H1 (cell line): ENCODE results near the gene ZCCHC17. TPM values are rescaled to one million over a fixed set of nuclear protein-coding genes. Genes with fewer than 3 reads are reported as not detected.

ENCODE experiments used
- CTCF ChIA-PET: fragments of 300-600 bp; sonication (Branson Sonifier 250); formaldehyde crosslinking; loops from one replicate; lab custom pipeline; 2021; ENCODE audit not compliant: partially characterized antibody; lab: Charles Lee
- POLR2A ChIA-PET: fragments of 300-600 bp; sonication (Branson Sonifier 250); formaldehyde crosslinking; loops from one replicate; lab custom pipeline; 2021; ENCODE audit warnings: inconsistent platforms; ENCODE audit not compliant: partially characterized antibody; lab: Charles Lee
- DNase-seq, 2 experiments: peaks; one replicate each; pipeline versions ENCODE4 v3.0.0 to v3.0.0-alpha.2; 2010 to 2022; ENCODE audit warnings: low spot score in 2 of 2, low read depth in 1 of 2, mixed read lengths in 1 of 2
- FAIRE-seq: peaks from 2 replicates; lab custom pipeline; 2011; peaks lifted over from hg19 to GRCh38; lab: Jason Lieb, UNC
- H2AFZ ChIP-seq: 2 replicates; pipeline ENCODE4 v1.8.1; 2012; ENCODE audit warnings: low read length, inconsistent platforms
- H2AK5ac ChIP-seq: 2 replicates; pipeline ENCODE4 v1.6.1; 2013; ENCODE audit warnings: low read depth, low read length
- H2BK120ac ChIP-seq: replicated peaks from 2 replicates; pipeline ENCODE3; 2013; ENCODE audit warnings: low read depth, low read length, inconsistent platforms
- H2BK12ac ChIP-seq: 2 replicates; pipeline ENCODE4 v1.6.1; 2013; ENCODE audit warnings: low read depth, low read length
- H2BK15ac ChIP-seq: 2 replicates; pipeline ENCODE4 v1.6.1; 2013; ENCODE audit warnings: low read length
- H2BK20ac ChIP-seq: 2 replicates; pipeline ENCODE4 v1.6.1; 2013; ENCODE audit warnings: low read length
- H2BK5ac ChIP-seq: 2 replicates; pipeline ENCODE4 v1.6.1; 2013; ENCODE audit warnings: low read depth, low read length
- H3K14ac ChIP-seq: 2 replicates; pipeline ENCODE4 v1.6.1; 2013; ENCODE audit warnings: inconsistent platforms; ENCODE audit not compliant: insufficient read length
- H3K18ac ChIP-seq: 2 replicates; pipeline ENCODE4 v1.6.1; 2013; ENCODE audit warnings: low read length; ENCODE audit errors: extremely low read depth
- H3K23ac ChIP-seq: 2 replicates; pipeline ENCODE4 v1.6.1; 2013; ENCODE audit warnings: inconsistent platforms; ENCODE audit not compliant: insufficient read length
- H3K23me2 ChIP-seq: 2 replicates; pipeline ENCODE4 v1.6.1; 2013; ENCODE audit warnings: low read depth, low read length
- H3K27ac ChIP-seq: 2 replicates; pipeline ENCODE4 v1.6.1; 2011; ENCODE audit warnings: low read depth, low read length, inconsistent platforms
- H3K27me3 ChIP-seq, 4 experiments: replicated peaks in 1 of 4; 1 replicate in 1 of 4; 2 replicates in 3 of 4; pipeline versions ENCODE4 v1.6.1 to v1.8.1; 2011 to 2013; ENCODE audit warnings: low read length in 3 of 4, mild to moderate bottlenecking in 3 of 4, inconsistent platforms in 2 of 4, mixed read lengths in 2 of 4, moderate library complexity in 1 of 4; ENCODE audit not compliant: control insufficient read depth in 3 of 4, insufficient read depth in 3 of 4; ENCODE audit errors: extremely low read depth in 1 of 4
- H3K36me3 ChIP-seq, 4 experiments: 2 replicates each; pipeline versions ENCODE4 v1.6.1 to v1.8.1; 2011 to 2013; ENCODE audit warnings: mild to moderate bottlenecking in 4 of 4, low read length in 3 of 4, moderate library complexity in 2 of 4, control low read depth in 1 of 4, inconsistent platforms in 1 of 4; ENCODE audit not compliant: insufficient read depth in 4 of 4, control insufficient read depth in 2 of 4
- H3K4ac ChIP-seq: replicated peaks from 2 replicates; pipeline ENCODE3; 2013; ENCODE audit warnings: low read length, low read depth, mixed read lengths, inconsistent platforms; ENCODE audit not compliant: insufficient read length
- H3K4me1 ChIP-seq, 4 experiments: replicated peaks in 1 of 4; 1 replicate in 1 of 4; 2 replicates in 3 of 4; pipeline versions ENCODE4 v1.6.1 to v1.8.1; 2011 to 2013; ENCODE audit warnings: low read length in 3 of 4, inconsistent platforms in 2 of 4, mixed read lengths in 1 of 4; ENCODE audit not compliant: insufficient read depth in 4 of 4, control insufficient read depth in 3 of 4
- H3K4me2 ChIP-seq, 2 experiments: 2 replicates each; pipeline versions ENCODE4 v1.6.1 to v1.8.1; 2011 to 2013; ENCODE audit warnings: low read depth in 2 of 2, low read length in 2 of 2, control low read depth in 1 of 2, inconsistent platforms in 1 of 2, mild to moderate bottlenecking in 1 of 2; ENCODE audit not compliant: insufficient read depth in 1 of 2
- H3K4me3 ChIP-seq, 4 experiments: fragments of 200-600, 300-600 bp in 1 of 4; sonication (generic), shearing (Covaris generic), sonication (Bioruptor Twin) in 1 of 4; 2 replicates each; pipeline versions ENCODE4 v1.5.1 to v1.8.1; 2011 to 2016; ENCODE audit warnings: low read length in 4 of 4, low read depth in 3 of 4, control low read depth in 2 of 4, inconsistent platforms in 2 of 4, mild to moderate bottlenecking in 2 of 4, mixed read lengths in 1 of 4, moderate library complexity in 1 of 4; ENCODE audit not compliant: insufficient read depth in 2 of 4; ENCODE audit errors: extremely low read depth in 1 of 4
- H3K56ac ChIP-seq: replicated peaks from 2 replicates; pipeline ENCODE3; 2013; ENCODE audit warnings: low read depth, mild to moderate bottlenecking, mixed read lengths, low read length, inconsistent platforms; ENCODE audit not compliant: insufficient read length
- H3K79me1 ChIP-seq: 2 replicates; pipeline ENCODE4 v1.6.1; 2013; ENCODE audit warnings: low read depth, low read length, control low read depth
- H3K79me2 ChIP-seq, 2 experiments: 2 replicates each; pipeline versions ENCODE4 v1.6.1 to v1.8.1; 2012 to 2013; ENCODE audit warnings: low read length in 2 of 2, mild to moderate bottlenecking in 2 of 2, inconsistent platforms in 1 of 2; ENCODE audit not compliant: insufficient read depth in 2 of 2, control insufficient read depth in 1 of 2
- H3K9ac ChIP-seq, 4 experiments: replicated peaks in 1 of 4; 1 replicate in 1 of 4; 2 replicates in 3 of 4; pipeline versions ENCODE4 v1.6.1 to v1.8.1; 2011 to 2013; ENCODE audit warnings: low read depth in 3 of 4, low read length in 3 of 4, control low read depth in 2 of 4, mild to moderate bottlenecking in 2 of 4, moderate library complexity in 2 of 4, inconsistent platforms in 1 of 4; ENCODE audit errors: extremely low read depth in 1 of 4
- H3K9me3 ChIP-seq, 2 experiments: 2 replicates each; pipeline versions ENCODE4 v1.6.1 to v1.8.1; 2012 to 2013; ENCODE audit warnings: mild to moderate bottlenecking in 2 of 2, moderate library complexity in 2 of 2, control low read depth in 1 of 2, inconsistent platforms in 1 of 2, low read depth in 1 of 2, low read length in 1 of 2, mixed read lengths in 1 of 2; ENCODE audit not compliant: insufficient read depth in 2 of 2
- H4K20me1 ChIP-seq, 2 experiments: replicated peaks in 1 of 2; 2 replicates each; pipeline versions ENCODE3 to v1.8.1; 2011 to 2013; ENCODE audit warnings: inconsistent platforms in 2 of 2, low read length in 2 of 2, mild to moderate bottlenecking in 1 of 2; ENCODE audit not compliant: insufficient read depth in 2 of 2, control insufficient read depth in 1 of 2
- H4K5ac ChIP-seq: 2 replicates; pipeline ENCODE4 v1.6.1; 2013; ENCODE audit warnings: low read length, low read depth, mixed read lengths, inconsistent platforms; ENCODE audit not compliant: insufficient read length
- H4K8ac ChIP-seq: 2 replicates; pipeline ENCODE4 v1.8.0; 2013; ENCODE audit warnings: mild to moderate bottlenecking, moderate library complexity, low read length, inconsistent platforms; ENCODE audit not compliant: insufficient read depth; ENCODE audit errors: extremely low read depth
- H4K91ac ChIP-seq: replicated peaks from 2 replicates; pipeline ENCODE3; 2013; ENCODE audit warnings: low read length, mixed read lengths, inconsistent platforms; ENCODE audit not compliant: insufficient read length
- ATF3 ChIP-seq: IDR thresholded peaks from 2 replicates; pipeline ENCODE4 v1.6.1; 2011; ENCODE audit warnings: low read depth, mild to moderate bottlenecking, low read length; ENCODE audit not compliant: insufficient read depth
- EP300 ChIP-seq, 2 experiments: IDR thresholded peaks; 1 replicate in 1 of 2; 2 replicates in 1 of 2; pipeline ENCODE4 v1.6.1; 2011 to 2012; ENCODE audit warnings: low read depth in 2 of 2, low read length in 2 of 2, mild to moderate bottlenecking in 2 of 2, borderline replicate concordance in 1 of 2, inconsistent platforms in 1 of 2, moderate library complexity in 1 of 2
- GTF2F1 ChIP-seq: IDR thresholded peaks from 2 replicates; pipeline ENCODE4 v1.6.1; 2012; ENCODE audit warnings: low read depth, low read length, improper control_type of control experiment, borderline replicate concordance
- HDAC2 ChIP-seq, 2 experiments: fragments of 300-600 bp in 1 of 2; sonication (generic) in 1 of 2; IDR thresholded peaks; 2 replicates each; pipeline ENCODE4 v1.6.1; 2011 to 2012; ENCODE audit warnings: low read depth in 2 of 2, low read length in 2 of 2, mild to moderate bottlenecking in 2 of 2, moderate library complexity in 2 of 2, borderline replicate concordance in 1 of 2, inconsistent platforms in 1 of 2
- JUND ChIP-seq: IDR thresholded peaks from 2 replicates; pipeline ENCODE4 v1.6.1; 2011; ENCODE audit warnings: mild to moderate bottlenecking, improper control_type of control experiment, low read length
- KDM4A ChIP-seq: IDR thresholded peaks from one replicate; pipeline ENCODE4 v1.7.1; 2012; ENCODE audit warnings: low read depth, mild to moderate bottlenecking, moderate library complexity, low read length, inconsistent platforms; ENCODE audit not compliant: severe bottlenecking
- KDM5A ChIP-seq: fragments of 200-600 bp; IDR thresholded peaks from 2 replicates; pipeline ENCODE4 v1.7.1; 2012; ENCODE audit warnings: mild to moderate bottlenecking, low read length, inconsistent platforms, mixed read lengths
- NANOG ChIP-seq: IDR thresholded peaks from 2 replicates; pipeline ENCODE4 v1.6.1; 2011; ENCODE audit warnings: low read length, low read depth, mild to moderate bottlenecking, inconsistent platforms; ENCODE audit not compliant: insufficient read depth, poor library complexity, severe bottlenecking
- SAP30 ChIP-seq: fragments of 300-600 bp; sonication (generic); IDR thresholded peaks from 2 replicates; pipeline ENCODE4 v1.7.1; 2012; ENCODE audit warnings: low read length, moderate library complexity, mild to moderate bottlenecking, inconsistent platforms; ENCODE audit not compliant: insufficient read depth, insufficient replicate concordance
- SRF ChIP-seq: IDR thresholded peaks from 2 replicates; pipeline ENCODE4 v1.6.1; 2011; ENCODE audit warnings: mild to moderate bottlenecking, low read depth, low read length, moderate library complexity
- TEAD4 ChIP-seq: IDR thresholded peaks from 2 replicates; pipeline ENCODE4 v1.6.1; 2012; ENCODE audit warnings: low read depth, low read length, inconsistent platforms, mixed read lengths
- WGBS, 2 experiments: shearing (Covaris generic) in 1 of 2; methylation state at CpG; one replicate each; pipeline versions ENCODE4 v1.1.6 to v1.1.7; 2013 to 2015; ENCODE audit warnings: low lambda C conversion rate in 2 of 2, mixed read lengths in 2 of 2, inconsistent platforms in 1 of 2, low coverage in 1 of 2, missing lambda C conversion rate in 1 of 2; ENCODE audit not compliant: insufficient replicate concordance in 2 of 2, insufficient coverage in 1 of 2, insufficient read length in 1 of 2; ENCODE audit errors: extremely low coverage in 1 of 2, missing lambda C conversion rate in 1 of 2; 5-methylcytosine and 5-hydroxymethylcytosine counted together
- polyA plus RNA-seq, 7 experiments: library from polyadenylated mRNA; depleted of rRNA in 3 of 7; stranded (reverse) in 5 of 7; unstranded in 2 of 7; fragments of >200 nt in 5 of 7; fragments of 200-250 nt in 2 of 7; gene quantifications; 1 replicate in 5 of 7; 2 replicates in 1 of 7; 4 replicates in 1 of 7; pipeline versions ENCODE4 v1.2.1 to v1.2.3, GENCODE V29; 2011 to 2013; ENCODE audit warnings: missing spikeins in 2 of 7, mixed read lengths in 2 of 7
- total RNA-seq: library from RNA; stranded (reverse); fragmentation: NEBNext Ultra II Directional; extraction: Animal tissue kit (Norgen Biotek cat#: 25700); gene quantifications from 2 replicates; pipeline ENCODE4 v1.2.1, GENCODE V29; 2021

ZCCHC17 gene
- total and polyA plus RNA-seq, 2 of the 8 experiments (the other 6 are each of a cell fraction or from before 2014, with no cell fraction given) = 51.6 to 59.3 TPM

GRCh38 chr1:31399976-31400375, 103.1 kb downstream of the ZCCHC17 start:
- Histone ChIP-seq H4K8ac (no peak overlapping the region), H2BK12ac (no peak overlapping the region), H3K79me1 (no peaks in the 10 kb centered on the region), H2AFZ (no peak overlapping the region), H3K36me3 (no peaks in the 10 kb centered on the region), H2AK5ac (no peak overlapping the region), H3K4me1 (peaks cover 0 to 3% (median 0%) of the 10 kb centered on the region in 4 experiments; a peak in 2 of 7 replicates), H3K4ac (no peak overlapping the region), H4K5ac (no peak overlapping the region), H3K27ac (no peak overlapping the region), H4K20me1 (no peaks in the 10 kb centered on the region), H2BK15ac (no peak overlapping the region), H3K23me2 (no peaks in the 10 kb centered on the region; the same call in 1 of the 2 replicates), H2BK20ac (no peak overlapping the region), H3K4me2 (no peak overlapping the region), H3K9me3 (no peaks in the 10 kb centered on the region), H3K27me3 (no peaks in the 10 kb centered on the region), H3K79me2 (no peaks in the 10 kb centered on the region), H2BK5ac (no peak overlapping the region), H3K9ac (no peak overlapping the region), H2BK120ac (no peak overlapping the region), H3K18ac (no peak overlapping the region), H3K4me3 (no peak overlapping the region), H4K91ac (no peak overlapping the region), H3K14ac (no peak overlapping the region), H3K23ac (no peak overlapping the region), H3K56ac (no peak overlapping the region)
- WGBS, 2 experiments = 83% methylated on average over 3 of the region's 3 CpGs; no CpG with 5 or more reads in 1 of the 2 experiments
- no peak for TF ChIP-seq HDAC2 (IDR thresholded peaks at IDR 0.05; ENCODE audit: borderline replicate concordance in 1 of 2, low read depth in 2 of 2, low read length in 2 of 2)
- TF ChIP-seq EP300 (IDR thresholded peaks at IDR 0.05; ENCODE audit: borderline replicate concordance in 1 of 2, low read depth in 2 of 2, low read length in 2 of 2) = no peak
- TF ChIP-seq NANOG = no peak
- TF ChIP-seq JUND = no peak
- no peak for TF ChIP-seq KDM4A
- no peak for TF ChIP-seq ATF3
- no peak for TF ChIP-seq SRF
- no peak for TF ChIP-seq SAP30
- no peak for TF ChIP-seq KDM5A
- no peak for TF ChIP-seq GTF2F1
- no peak for TF ChIP-seq TEAD4
- ChIA-PET CTCF (interaction anchor here (11.8 kb wide), 1 partner anchor 18 kb away, joined by 415 read pairs; the partner anchor contains the start of gene SERINC2), POLR2A (interaction anchor here (0.7 to 1.5 kb wide), 2 partner anchors 12 to 14 kb away, joined by 3 read pairs; no protein-coding TSS in a partner anchor)
- FAIRE-seq (no peak), DNase-seq (no peak)
